GM19463 (cell line): ENCODE measurements around the gene GRIP1.

Experiments
- ATAC-seq: cut with Tn5 transposase; IDR thresholded peaks from one replicate; pipeline ENCODE4 v1.9.1; 2021; ENCODE audit warnings: mild to moderate bottlenecking, moderate library complexity; ENCODE audit not compliant: unreplicated experiment

Gene GRIP1

DNA sequence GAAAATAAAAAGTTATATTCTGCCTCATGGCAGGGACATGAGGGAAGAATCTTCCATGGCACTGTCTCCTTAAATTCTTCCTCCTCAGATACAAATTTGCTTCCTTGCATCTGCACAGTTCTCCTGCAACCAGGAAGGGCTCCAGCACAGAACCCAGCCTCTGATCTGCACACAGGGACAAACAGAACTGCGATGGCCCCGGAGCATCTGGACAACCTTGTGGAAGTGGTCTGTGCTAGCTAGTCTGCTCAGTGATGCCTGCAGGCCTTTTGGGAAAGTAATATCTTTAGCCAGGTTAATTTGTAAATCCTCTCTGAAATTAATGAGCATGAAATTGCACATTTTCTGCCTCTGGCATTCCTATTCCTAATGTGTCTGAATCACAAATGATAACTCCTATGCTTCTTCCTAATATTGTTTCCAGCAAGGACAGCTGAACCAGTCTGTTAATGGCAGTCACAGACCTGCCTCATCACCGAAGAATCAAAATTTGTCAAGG lies 74.8 kb downstream of the GRIP1 start:
- ATAC-seq: no peak

DNA sequence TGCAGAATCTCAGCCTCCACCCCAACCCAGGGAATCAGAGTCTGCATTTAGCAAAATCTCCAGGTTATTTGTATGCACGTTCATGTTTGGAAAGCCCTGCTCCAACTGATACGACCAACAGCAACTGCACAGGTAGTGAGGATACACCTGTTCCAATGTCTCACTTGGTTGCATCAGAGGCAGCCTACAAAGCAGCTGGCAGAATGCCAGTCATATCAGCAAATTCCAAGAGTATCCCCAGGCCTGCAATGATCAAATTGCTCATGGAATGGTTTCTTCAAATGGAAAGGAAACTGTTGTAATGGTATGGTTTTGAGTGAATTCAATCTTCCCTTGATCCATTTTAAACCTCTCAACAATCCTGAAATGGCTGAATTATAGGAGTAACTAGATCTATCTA lies 75.4 kb downstream of the GRIP1 start:
- ATAC-seq: no peak

DNA sequence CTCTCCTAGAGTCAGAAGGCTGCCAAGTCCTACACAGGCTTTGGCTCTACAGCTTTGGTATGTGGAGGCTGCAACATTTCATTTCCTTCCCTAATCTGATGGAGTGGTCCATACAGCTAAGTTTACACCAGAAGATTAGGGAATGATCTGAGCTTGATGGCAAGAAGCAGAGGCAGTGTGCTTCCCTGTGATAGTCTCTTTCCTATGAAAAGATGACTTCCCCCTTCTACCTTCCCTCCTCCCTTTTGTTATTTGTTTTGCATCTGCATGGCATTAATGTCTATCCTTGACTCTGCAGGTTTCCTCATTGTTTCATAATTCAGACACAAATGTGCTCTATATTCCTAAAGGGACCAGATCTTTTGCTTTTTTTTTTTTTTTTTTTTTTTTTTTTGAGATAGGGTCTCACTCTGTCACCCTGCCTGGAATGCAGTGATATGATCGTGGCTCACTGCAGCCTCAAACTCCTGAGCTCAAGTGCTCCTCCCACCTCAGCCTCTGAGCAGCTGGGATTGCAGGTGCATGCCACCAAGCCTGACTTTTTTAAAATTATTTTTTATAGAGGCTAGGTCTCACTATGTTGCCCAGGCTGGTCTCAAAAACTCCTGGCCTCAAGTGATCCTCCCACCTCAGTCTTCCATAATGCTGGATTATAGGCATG lies 76.3 kb downstream of the GRIP1 start:
- no peak for ATAC-seq

DNA sequence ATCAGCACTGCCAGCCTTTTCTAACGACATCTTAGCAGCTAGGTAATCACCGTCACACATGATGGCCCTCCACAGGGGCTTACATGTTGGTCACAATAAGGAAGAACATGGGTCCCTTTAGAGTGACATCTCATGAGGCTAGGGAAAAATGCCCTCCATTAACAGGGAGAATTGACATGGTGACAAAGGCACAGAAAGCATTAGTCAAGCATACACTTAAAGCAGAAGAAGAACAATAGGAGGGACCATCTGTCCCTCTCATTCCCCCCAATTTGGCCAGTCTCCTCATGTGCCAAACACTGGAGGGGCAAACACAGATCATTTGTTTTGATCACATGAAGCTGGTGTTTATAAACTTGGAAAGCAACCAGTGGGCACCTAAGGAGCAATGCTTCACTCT lies 78.0 kb downstream of the GRIP1 start:
- ATAC-seq: no peak

DNA sequence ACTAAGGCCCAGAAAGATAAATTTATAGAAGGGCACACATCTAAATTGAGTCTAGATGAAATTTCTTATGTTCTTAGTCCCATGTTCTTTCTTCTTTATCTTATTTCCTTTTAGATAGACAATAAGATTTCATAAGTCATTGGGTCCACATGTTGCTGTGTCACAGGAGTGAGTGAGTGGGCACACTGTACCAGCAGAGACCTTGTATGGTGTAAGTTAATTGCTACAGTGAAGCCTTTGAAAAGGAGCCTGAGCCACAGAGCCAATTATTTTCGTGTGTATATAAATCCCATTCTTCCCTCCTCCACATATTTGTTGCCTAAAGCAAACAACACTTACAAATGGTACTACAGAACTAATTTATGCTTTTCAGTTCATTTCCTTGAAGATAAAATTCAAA lies 79.1 kb downstream of the GRIP1 start:
- ATAC-seq: no peak

DNA sequence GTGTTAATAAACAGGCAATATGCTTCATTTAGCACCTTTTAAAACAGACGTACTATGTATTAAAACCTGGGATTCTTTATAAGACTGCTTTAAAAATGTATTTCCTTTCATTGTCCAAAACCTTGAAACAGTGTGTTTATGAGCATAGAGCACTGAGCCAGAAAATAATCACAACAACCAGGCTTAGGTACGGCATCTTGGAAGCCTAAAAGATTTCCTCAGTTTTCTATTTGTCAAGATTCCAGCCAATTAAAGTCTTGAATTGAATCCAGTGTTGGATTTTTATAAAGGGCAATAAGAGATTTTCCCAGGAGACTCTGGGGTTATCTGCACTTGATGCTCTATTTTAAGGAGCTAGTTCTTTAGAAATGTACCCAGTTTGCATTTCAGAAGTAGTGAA lies 80.3 kb downstream of the GRIP1 start:
- ATAC-seq: no peak

DNA sequence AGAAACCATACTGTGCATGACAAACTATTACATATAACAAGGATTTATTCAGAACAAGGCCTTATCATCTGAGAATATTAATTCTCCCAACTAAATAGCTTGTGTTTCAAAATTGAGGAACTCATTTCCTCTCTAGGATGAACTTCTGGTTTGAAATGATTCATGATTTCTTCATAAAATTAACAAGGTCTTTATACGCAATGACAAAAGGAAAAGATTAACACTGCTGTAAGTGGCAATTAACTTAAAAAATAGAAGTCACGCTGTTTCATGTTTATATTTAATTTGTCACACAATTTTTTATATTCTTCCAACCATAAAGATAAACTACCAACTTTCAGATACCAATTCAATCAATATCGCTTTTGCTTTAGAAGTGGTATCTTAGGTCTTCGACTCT lies 80.8 kb downstream of the GRIP1 start:
- ATAC-seq: no peak

DNA sequence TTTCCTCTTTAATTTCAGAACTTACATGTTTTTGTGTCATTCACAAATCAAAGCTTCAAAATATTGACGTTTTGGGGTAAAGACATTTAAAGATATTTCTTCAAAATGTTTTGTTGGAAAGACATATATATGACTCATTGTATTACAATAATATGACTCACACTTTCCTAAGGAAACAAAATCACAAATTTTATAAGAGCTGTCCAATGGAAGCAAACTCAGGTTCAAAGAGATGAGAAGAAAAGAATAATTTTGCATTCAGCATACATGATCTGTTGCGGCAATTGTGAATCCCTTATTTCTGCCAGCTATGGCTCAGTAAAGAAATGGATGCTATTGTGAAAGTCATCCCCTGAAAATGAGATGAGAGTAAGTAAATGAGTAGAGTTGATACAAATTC lies 82.7 kb downstream of the GRIP1 start:
- no peak for ATAC-seq

DNA sequence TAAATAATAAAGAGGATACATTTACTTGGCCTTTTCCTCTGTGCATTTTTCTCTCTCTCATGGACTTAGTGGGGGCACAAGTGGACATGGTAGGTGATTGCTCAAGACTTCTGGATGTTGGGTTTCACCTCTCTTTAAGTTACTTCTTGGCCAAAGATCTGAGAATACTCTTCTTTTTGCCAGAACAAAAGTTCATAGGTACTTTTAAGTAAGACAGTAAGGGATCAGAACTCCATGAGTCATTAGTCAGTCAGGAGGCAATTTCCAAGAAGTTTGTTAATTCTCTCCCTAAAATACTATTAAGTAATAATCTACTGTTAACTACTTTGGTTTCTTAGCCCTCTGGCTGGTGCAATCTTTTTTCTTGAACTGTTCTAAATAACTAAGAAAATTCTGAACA lies 84.2 kb downstream of the GRIP1 start:
- ATAC-seq: no peak

DNA sequence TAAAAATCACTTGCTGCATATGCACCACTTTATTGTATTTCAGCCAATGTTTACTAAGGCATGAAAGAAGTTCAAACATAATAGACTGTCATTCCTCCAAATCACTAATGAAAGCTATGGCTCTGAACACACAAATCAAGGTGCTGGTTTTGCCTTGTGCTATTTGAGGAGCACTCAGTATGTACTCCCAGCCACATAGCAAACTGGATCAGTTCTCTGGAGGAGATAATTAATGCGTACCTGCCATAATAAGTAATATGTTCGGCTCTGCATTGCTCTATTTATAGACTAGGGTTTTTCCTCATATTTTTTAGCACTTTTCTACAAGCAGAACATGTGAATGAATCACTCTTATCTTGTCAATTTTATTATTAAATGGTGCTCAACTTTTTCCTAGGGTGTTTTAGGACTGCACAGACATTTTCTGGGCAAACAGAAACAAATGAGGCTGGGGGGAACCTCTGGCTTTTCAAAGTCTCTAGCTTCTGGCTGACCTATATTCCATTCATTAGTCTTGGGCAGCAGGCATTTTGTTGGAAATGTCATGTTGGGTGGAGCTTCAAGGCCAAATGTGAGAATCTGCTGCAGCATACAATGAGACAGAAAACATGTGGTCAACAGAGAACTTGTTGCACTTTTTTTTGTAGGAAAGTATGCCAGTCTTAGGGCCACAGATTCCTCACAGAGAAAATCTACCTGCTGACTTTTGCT lies 88.4 kb downstream of the GRIP1 start:
- no peak for ATAC-seq

DNA sequence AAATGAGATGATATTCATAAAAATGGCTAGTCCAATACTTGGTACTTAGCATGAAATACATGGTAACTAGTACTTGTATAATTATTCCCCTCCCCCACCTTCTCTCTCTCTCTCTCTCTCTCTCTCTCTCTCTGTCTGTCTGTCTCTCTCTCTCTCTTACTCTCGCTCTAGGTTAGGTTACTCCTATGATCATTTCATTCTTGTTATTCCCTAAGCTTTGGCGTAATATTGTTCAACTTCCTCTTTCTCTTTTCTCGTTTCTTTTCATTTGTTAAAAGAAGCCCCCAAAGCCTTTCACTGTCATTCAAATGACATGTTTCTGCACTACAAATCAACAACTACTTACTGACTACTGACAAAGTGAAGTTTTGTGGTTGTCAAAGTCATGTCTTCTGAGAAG lies 89.8 kb downstream of the GRIP1 start:
- ATAC-seq: no peak

DNA sequence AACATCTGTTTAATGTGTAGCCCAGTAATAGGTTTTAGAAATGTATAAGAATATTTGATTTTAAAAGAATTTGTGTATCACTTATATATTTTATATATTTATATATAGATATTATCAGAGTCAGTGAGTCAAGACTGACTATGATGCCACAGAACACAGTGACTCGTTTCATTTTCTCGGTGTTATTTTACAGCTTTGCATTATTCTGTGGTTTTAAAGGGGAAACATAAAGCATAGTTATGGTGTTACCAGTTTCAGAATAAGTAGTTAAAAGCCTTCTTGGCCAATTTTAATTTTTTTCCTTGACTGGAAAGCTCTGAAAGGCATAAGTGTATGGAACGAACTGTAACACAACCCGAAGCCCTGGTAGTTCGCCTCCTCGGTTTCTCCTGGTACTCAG lies 91.0 kb downstream of the GRIP1 start:
- no peak for ATAC-seq

DNA sequence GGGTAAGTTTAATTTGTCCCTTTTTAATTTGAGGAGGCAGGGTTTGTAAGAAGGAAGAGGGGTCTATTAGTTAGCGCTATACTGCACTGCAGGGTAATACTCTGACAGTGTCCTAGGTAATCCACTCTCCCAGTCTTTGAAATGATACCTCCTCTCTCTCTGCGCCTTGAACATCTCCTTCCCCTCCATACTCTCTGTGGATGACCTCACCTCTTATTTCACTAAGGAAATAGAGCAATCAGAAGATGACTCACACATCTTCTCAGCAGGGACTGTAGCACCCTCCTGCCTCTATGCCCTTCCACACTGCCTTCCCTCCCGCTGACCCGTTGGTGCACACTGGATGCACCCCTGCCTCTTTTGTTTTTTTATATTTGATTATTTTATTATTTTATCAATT lies 94.2 kb downstream of the GRIP1 start:
- ATAC-seq: no peak

DNA sequence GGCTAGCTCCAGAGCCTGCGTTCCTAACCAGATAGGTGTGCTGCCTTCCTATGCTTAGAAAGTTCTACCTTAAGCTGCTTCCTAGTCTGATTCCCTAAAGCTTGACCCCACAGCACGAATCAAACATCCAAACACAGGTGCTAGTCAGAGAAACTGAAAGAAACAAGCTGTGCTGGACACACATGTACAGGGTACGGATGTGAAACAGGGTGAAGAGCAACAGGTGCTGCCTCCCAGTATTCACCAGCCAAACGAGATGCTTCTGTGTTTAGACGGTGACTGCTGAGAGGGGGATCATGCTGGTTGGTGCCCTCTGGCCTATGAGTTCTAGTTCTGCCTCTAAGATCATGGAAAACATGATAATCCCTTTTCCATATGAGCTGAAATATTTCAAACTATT lies 105.3 kb downstream of the GRIP1 start:
- no peak for ATAC-seq

DNA sequence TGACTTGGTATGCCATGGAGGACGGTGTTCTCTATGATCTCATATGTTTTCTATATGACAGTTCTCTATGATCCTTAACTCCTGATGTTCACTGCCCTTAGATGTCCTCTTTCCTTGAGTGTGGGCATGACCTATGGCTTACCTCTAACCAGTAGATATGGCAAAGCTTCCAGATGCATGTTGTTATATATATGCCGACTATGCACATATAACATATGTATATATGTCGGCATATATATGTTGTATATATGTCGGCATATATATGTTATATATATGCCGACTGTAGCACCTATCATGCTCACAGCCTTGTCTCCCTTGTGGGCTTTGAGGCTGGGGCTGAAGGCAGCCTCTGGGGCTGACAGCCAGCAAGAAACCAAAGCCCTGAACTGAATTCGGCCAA lies 106.0 kb downstream of the GRIP1 start:
- no peak for ATAC-seq

DNA sequence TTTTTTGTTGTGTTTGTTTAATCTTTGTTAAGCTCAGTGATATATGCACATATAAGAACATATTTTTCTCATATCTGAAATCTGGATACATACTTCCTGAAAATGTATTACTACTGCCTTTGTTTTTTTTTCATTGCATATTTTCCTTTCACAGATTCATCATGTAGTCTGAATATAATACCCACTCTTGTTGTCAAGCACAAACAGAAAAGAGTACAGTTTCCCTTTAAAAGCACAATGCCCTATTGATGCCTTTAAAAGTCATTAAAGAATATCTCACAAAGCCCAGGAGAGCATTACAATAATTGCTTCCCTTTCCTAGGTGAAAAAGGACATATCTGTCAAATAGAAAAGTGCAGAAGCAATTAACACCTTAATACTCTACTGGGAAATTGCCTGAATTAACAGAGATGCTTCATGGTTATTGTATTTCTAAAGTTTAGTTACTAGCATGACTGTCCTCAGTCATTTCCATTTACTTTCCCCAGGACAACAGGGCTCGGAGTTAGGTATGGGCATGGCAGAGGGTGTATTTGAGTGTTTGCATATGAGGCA lies 107.4 kb downstream of the GRIP1 start:
- ATAC-seq: no peak

DNA sequence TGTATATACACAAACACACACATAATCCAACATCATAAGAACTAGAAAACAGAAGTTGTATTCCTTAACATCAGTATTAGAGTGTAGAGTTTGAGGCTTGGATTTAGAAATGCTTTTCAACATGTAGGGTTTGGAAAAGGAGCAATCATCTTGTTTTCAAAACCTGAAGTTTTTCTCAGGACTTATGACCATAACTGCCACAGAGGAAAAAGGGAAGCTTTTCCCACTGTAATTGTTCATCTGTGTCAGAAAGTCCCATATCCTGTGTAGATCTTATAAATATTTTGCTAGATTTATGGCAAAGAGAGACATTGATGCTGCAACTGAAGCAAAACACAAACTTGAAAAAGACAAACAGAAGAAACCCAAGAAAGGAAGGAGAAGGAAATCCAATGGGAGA lies 115.7 kb downstream of the GRIP1 start:
- no peak for ATAC-seq

DNA sequence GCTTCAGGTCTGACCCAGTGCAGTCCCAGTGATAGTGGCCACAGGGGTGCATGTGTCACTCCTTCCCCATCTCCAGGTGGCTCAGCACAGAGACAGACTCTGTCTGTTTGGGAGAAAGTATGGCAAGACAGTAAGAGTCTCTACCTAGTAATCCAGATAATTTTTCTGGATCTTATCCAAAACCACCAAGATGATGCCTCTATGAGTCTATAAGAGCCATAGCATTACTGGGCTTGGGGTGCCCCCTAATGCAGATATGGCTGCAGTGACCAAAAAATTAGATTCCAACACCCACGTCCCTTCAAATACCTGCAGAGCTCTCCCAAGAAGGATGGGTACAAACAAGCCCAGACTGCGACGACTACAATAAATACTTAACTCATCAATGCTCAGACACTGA lies 123.8 kb downstream of the GRIP1 start:
- ATAC-seq: no peak

DNA sequence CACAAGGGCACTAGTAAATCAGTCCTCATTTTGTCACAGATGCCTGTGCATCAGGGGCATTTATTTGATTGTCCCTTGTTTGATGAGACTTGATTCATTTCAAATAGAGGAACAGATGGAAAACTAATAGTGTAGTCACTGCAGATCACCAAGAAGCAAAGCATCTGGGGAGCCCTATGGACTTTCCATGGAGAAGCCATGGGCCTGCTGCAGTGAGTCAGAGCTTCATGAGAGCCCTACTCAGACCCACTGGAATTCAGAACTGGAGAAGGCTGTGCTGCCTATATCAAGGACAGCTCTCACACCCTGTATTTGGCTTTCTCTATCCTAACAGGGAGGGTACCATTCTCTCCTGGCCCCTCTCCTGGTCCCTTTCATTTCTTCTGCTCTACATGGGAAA lies 126.2 kb downstream of the GRIP1 start:
- ATAC-seq: no peak

DNA sequence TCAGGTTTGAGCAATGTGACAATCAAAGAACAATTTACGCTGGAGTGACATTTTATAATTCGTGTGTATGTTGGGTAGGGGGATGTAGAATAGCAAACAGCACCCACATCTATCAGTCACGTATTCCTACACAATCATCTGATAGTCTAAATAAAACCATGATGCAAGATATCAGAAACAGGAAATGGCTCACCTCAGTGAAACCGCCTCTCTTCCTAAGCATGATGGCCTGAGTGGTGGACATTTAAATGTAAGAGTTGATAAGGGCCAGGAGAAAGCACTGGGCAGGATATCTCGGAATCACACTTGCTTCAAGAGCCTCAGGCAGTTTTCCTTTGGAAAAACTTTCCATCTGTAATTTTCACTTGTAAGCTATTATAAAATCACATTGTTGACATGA lies 128.2 kb downstream of the GRIP1 start:
- ATAC-seq: no peak

DNA sequence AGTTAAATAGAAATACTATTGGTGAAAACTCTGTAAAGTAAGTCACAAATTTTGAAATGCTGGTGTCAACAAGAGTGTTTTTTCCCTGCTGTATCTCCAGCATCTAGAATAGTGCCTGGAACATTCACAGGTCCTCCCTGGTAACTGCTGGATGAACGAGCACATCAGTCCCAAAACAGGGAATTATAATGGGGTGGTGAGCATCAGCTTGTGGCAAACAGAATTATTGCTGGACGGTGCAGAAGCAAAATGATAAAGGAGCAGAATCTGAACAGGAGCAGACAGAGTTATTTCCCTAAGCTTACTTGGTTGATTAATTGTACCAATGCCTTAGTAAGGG lies 129.9 kb downstream of the GRIP1 start:
- ATAC-seq: no peak

DNA sequence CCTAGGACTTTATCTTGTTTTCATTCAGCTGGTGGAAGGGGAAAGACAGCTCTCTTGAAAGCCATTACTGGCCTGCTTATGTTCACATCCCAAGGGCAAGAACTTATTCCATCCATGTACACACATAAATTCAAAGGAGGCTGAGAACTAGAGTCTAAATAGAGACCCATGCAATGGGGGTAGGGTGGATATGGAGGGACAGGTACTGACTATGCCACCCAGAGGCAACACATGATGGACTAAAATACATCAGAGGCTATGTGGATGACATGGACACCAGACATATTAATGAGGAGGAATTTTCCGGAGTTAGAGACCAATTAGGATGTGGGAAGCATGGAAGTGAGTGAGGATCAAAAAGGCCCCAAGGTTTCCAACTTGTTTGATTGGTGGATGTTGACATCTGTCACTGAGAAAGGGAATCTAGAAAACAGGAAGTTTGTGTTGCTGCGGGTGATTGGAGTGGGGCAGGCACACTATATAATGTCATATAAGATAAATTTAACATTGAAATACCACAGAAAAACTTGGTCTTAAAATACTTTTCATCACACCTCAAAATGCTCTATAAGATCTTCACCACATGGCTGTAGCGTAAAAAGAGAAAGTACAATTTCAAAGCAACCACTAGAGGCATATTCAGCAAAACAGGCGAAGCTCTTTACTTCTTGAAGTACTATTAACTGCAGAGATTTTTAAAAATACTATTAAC lies 130.4 kb downstream of the GRIP1 start:
- ATAC-seq: no peak
